GM21576 (cell line): ENCODE measurements around the gene HK1.

Source experiments
- ATAC-seq: cut with Tn5 transposase; IDR thresholded peaks from one replicate; pipeline ENCODE4 v1.9.1; 2021; ENCODE audit warnings: mild to moderate bottlenecking, moderate library complexity; ENCODE audit not compliant: unreplicated experiment

HK1 gene

GRCh38 chr10:69416695-69417094, 138.4 kb downstream of the HK1 start, which contains the start of gene TACR2:
TSS of gene TACR2 (minus strand) at chr10:69416918. CDS start at chr10:69416323, 595 bp downstream.
- ATAC-seq: no peak

- no peak for ATAC-seq
Measured at GRCh38 chr10:69417542-69417941, 139.2 kb downstream of the HK1 start.

- no peak for ATAC-seq
Measured at GRCh38 chr10:69418052-69418752, 139.9 kb downstream of the HK1 start.

GRCh38 chr10:69419096-69419743, 140.9 kb downstream of the HK1 start:
- ATAC-seq: no peak

GRCh38 chr10:69419744-69420126, 141.4 kb downstream of the HK1 start:
- ATAC-seq: no peak

GRCh38 chr10:69421611-69422308, 143.5 kb downstream of the HK1 start:
- ATAC-seq: no peak

GRCh38 chr10:69422676-69423075, 144.4 kb downstream of the HK1 start:
- ATAC-seq: no peak

GRCh38 chr10:69425041-69425440, 146.7 kb downstream of the HK1 start:
- ATAC-seq: no peak

- no peak for ATAC-seq
Measured at GRCh38 chr10:69425511-69426298, 147.4 kb downstream of the HK1 start.

- no peak for ATAC-seq
Measured at GRCh38 chr10:69426376-69426727, 148.1 kb downstream of the HK1 start.

GRCh38 chr10:69428165-69428564, 149.9 kb downstream of the HK1 start:
- no peak for ATAC-seq

- no peak for ATAC-seq
Measured at GRCh38 chr10:69434169-69434568, 155.9 kb downstream of the HK1 start.

GRCh38 chr10:69434926-69435325, 156.6 kb downstream of the HK1 start:
- no peak for ATAC-seq

GRCh38 chr10:69435966-69436520, 157.7 kb downstream of the HK1 start:
- no peak for ATAC-seq

- no peak for ATAC-seq
Measured at GRCh38 chr10:69437321-69438259, 159.3 kb downstream of the HK1 start.

GRCh38 chr10:69438536-69439349, 160.4 kb downstream of the HK1 start:
- ATAC-seq: no peak

- ATAC-seq: no peak
Measured at GRCh38 chr10:69439350-69439739, 161.0 kb downstream of the HK1 start.

- no peak for ATAC-seq
Measured at GRCh38 chr10:69439813-69440506, 161.7 kb downstream of the HK1 start.
